Effector memory CD4-positive, alpha-beta T cell (primary cell): Measurements from ENCODE around the gene HECTD4.
"Not testable (repeated sequence)": the region's sequence is repeated elsewhere in the genome, so short reads cannot be mapped to it uniquely, and the experiment has no call there.

Source experiments
- DNase-seq, 3 donors: peaks; one replicate each; pipeline ENCODE4 v3.0.0-alpha.2; 2020
- H3K27ac ChIP-seq: 2 replicates; pipeline ENCODE4 v1.7.0; 2013; ENCODE audit warnings: mild to moderate bottlenecking, low read length, moderate library complexity; ENCODE audit not compliant: insufficient read depth, poor library complexity, severe bottlenecking
- H3K27me3 ChIP-seq: replicated peaks from 2 replicates; pipeline ENCODE4 v1.7.0; 2013; ENCODE audit warnings: mild to moderate bottlenecking, low read length; ENCODE audit not compliant: insufficient read depth, control insufficient read depth, poor library complexity, severe bottlenecking
- H3K36me3 ChIP-seq: 2 replicates; pipeline ENCODE4 v1.7.0; 2013; ENCODE audit warnings: mild to moderate bottlenecking, low read length, moderate library complexity; ENCODE audit not compliant: control insufficient read depth, insufficient read depth
- H3K4me1 ChIP-seq: 2 replicates; pipeline ENCODE4 v1.7.0; 2013; ENCODE audit warnings: low read length, mild to moderate bottlenecking; ENCODE audit not compliant: control insufficient read depth, insufficient read depth, poor library complexity, severe bottlenecking
- H3K4me3 ChIP-seq: 2 replicates; pipeline ENCODE4 v1.7.0; 2013; ENCODE audit warnings: low read length, low read depth, mild to moderate bottlenecking; ENCODE audit not compliant: insufficient read depth, poor library complexity, severe bottlenecking
- H3K9me3 ChIP-seq: 2 replicates; pipeline ENCODE4 v1.7.0; 2013; ENCODE audit warnings: mild to moderate bottlenecking, low read length, moderate library complexity; ENCODE audit not compliant: control insufficient read depth

HECTD4 gene

GRCh38 chr12:112344220-112344619 lies 38.0 kb downstream of the HECTD4 start:
- no peak for DNase-seq
- no peak overlapping the region for H3K27ac ChIP-seq
- H3K4me3 ChIP-seq, result no peak overlapping the region
- no peaks in the 10 kb centered on the region for H3K36me3 ChIP-seq
- no peaks in the 10 kb centered on the region for H3K9me3 ChIP-seq
- no peaks in the 10 kb centered on the region for H3K27me3 ChIP-seq
- no peaks in the 10 kb centered on the region for H3K4me1 ChIP-seq

- no peaks in the 10 kb centered on the region for H3K27me3 ChIP-seq
- no peak overlapping the region for H3K4me3 ChIP-seq
- H3K9me3 ChIP-seq, result no peaks in the 10 kb centered on the region
- H3K4me1 ChIP-seq, result no peaks in the 10 kb centered on the region
- H3K36me3 ChIP-seq, result peaks cover 3% of the 10 kb centered on the region
- no peak for DNase-seq
- H3K27ac ChIP-seq, result no peak overlapping the region
Observed at GRCh38 chr12:112342587-112342986, 39.6 kb downstream of the HECTD4 start.

- Histone ChIP-seq H3K27me3 (no peaks in the 10 kb centered on the region), H3K36me3 (peaks cover 3% of the 10 kb centered on the region), H3K27ac (no peak overlapping the region), H3K9me3 (no peaks in the 10 kb centered on the region), H3K4me1 (no peaks in the 10 kb centered on the region), H3K4me3 (no peak overlapping the region)
- DNase-seq, result no peak
Observed at GRCh38 chr12:112341046-112341825, 41.0 kb downstream of the HECTD4 start.

- Histone ChIP-seq H3K4me1 (no peaks in the 10 kb centered on the region), H3K9me3 (no peaks in the 10 kb centered on the region), H3K27ac (no peak overlapping the region), H3K4me3 (no peak overlapping the region), H3K36me3 (peaks cover 3% of the 10 kb centered on the region), H3K27me3 (no peaks in the 10 kb centered on the region)
- no peak for DNase-seq
Observed at GRCh38 chr12:112340230-112340629, 42.0 kb downstream of the HECTD4 start.

- H3K4me1 ChIP-seq, H3K27me3 ChIP-seq, H3K4me3 ChIP-seq, DNase-seq, H3K27ac ChIP-seq, H3K9me3 ChIP-seq, H3K36me3 ChIP-seq: not testable (repeated sequence)
Observed at GRCh38 chr12:112334999-112335398, 47.2 kb downstream of the HECTD4 start.

- H3K9me3 ChIP-seq, result no peaks in the 10 kb centered on the region
- no peak overlapping the region for H3K4me3 ChIP-seq
- H3K4me1 ChIP-seq, result no peaks in the 10 kb centered on the region
- no peak overlapping the region for H3K27ac ChIP-seq
- peaks cover 1% of the 10 kb centered on the region for H3K36me3 ChIP-seq
- no peak for DNase-seq
- no peaks in the 10 kb centered on the region for H3K27me3 ChIP-seq
Observed at GRCh38 chr12:112333019-112333418, 49.2 kb downstream of the HECTD4 start.

- H3K9me3 ChIP-seq, result no peaks in the 10 kb centered on the region
- H3K27ac ChIP-seq, result no peak overlapping the region
- H3K27me3 ChIP-seq, result no peaks in the 10 kb centered on the region
- H3K4me1 ChIP-seq, result no peaks in the 10 kb centered on the region
- no peak overlapping the region for H3K4me3 ChIP-seq
- no peak for DNase-seq
- H3K36me3 ChIP-seq, result no peaks in the 10 kb centered on the region
Observed at GRCh38 chr12:112331886-112332285, 50.3 kb downstream of the HECTD4 start.

GRCh38 chr12:112330706-112331105 lies 51.5 kb downstream of the HECTD4 start:
- H3K36me3 ChIP-seq, result no peaks in the 10 kb centered on the region
- no peaks in the 10 kb centered on the region for H3K9me3 ChIP-seq
- no peak for DNase-seq
- H3K27me3 ChIP-seq, result no peaks in the 10 kb centered on the region
- no peak overlapping the region for H3K27ac ChIP-seq
- no peak overlapping the region for H3K4me3 ChIP-seq
- H3K4me1 ChIP-seq, result no peaks in the 10 kb centered on the region

GRCh38 chr12:112328456-112329124 lies 53.6 kb downstream of the HECTD4 start:
- DNase-seq, result no peak
- H3K4me1 ChIP-seq, result no peaks in the 10 kb centered on the region

GRCh38 chr12:112327209-112327938 lies 54.9 kb downstream of the HECTD4 start:
- DNase-seq, result no peak
- no peaks in the 10 kb centered on the region for H3K36me3 ChIP-seq
- H3K4me1 ChIP-seq, result no peaks in the 10 kb centered on the region
- no peak overlapping the region for H3K4me3 ChIP-seq
- no peaks in the 10 kb centered on the region for H3K27me3 ChIP-seq
- H3K27ac ChIP-seq, result no peak overlapping the region
- no peaks in the 10 kb centered on the region for H3K9me3 ChIP-seq

More at GRCh38 chr12:112328456-112329124, 53.6 kb downstream of the HECTD4 start:
- Histone ChIP-seq H3K27me3 (no peaks in the 10 kb centered on the region), H3K4me3 (no peak overlapping the region), H3K9me3 (no peaks in the 10 kb centered on the region), H3K27ac (no peak overlapping the region), H3K36me3 (no peaks in the 10 kb centered on the region)
